Gastrocnemius medialis (tissue), 4 donors: ENCODE data around the gene IL16. TPM values are rescaled to one million over a fixed set of nuclear protein-coding genes. Genes with fewer than 3 reads are reported as not detected.
A peak's percentile ranks its signal among the peaks of the same experiment; 100 is the strongest.

Experiments used
- ATAC-seq, 2 donors: fragments of 150-250 bp; one replicate each; pipeline ENCODE4 v1.9.1; 2016
- DNase-seq, 2 donors: peaks; one replicate each; pipeline ENCODE4 v3.0.0-alpha.2; 2019
- H3K27ac ChIP-seq, 4 donors: fragments of 200-600 bp; sonication (generic); 1 replicate in 1 of 4; 2 replicates in 3 of 4; pipeline ENCODE4 v1.5.1; 2016 to 2018; ENCODE audit warnings: mild to moderate bottlenecking in 2 of 4, moderate library complexity in 1 of 4
- H3K27me3 ChIP-seq, 3 donors: fragments of 200-600 bp; sonication (generic) in 2 of 3; 1 replicate in 1 of 3; 2 replicates in 2 of 3; pipeline versions ENCODE4 v1.5.1 to v1.6.0; 2016 to 2019; ENCODE audit warnings: mild to moderate bottlenecking in 1 of 3, moderate library complexity in 1 of 3
- H3K36me3 ChIP-seq, 2 donors: fragments of 200-600 bp; sonication (generic) in 1 of 2; one replicate each; pipeline ENCODE4 v1.5.1; 2017 to 2018
- H3K4me1 ChIP-seq, 2 donors: fragments of 200-600 bp; sonication (generic) in 1 of 2; one replicate each; pipeline ENCODE4 v1.5.1; 2016 to 2017; ENCODE audit warnings: mild to moderate bottlenecking in 2 of 2
- H3K4me3 ChIP-seq, 4 donors: fragments of 200-600 bp; sonication (generic) in 3 of 4; 1 replicate in 1 of 4; 2 replicates in 3 of 4; pipeline ENCODE4 v1.5.1; 2016 to 2019; ENCODE audit warnings: mild to moderate bottlenecking in 2 of 4
- H3K9me3 ChIP-seq, 3 donors: fragments of 200-600 bp; sonication (generic) in 2 of 3; 1 replicate in 1 of 3; 2 replicates in 2 of 3; pipeline ENCODE4 v1.5.1; 2016 to 2019
- CTCF ChIP-seq, 5 experiments: fragments of 450-650 bp in 3 of 5; fragments of 200-600 bp in 2 of 5; sonication (generic) in 2 of 5; IDR thresholded peaks in 4 of 5; conservative IDR thresholded peaks in 1 of 5; 1 replicate in 4 of 5; 2 replicates in 1 of 5; pipeline ENCODE4 v1.5.1; 2016 to 2019; ENCODE audit warnings: antibody characterized with exemption in 5 of 5, mild to moderate bottlenecking in 3 of 5, moderate library complexity in 3 of 5
- POLR2A ChIP-seq, 2 donors: fragments of 450-650 bp; IDR thresholded peaks; one replicate each; pipeline ENCODE4 v1.6.1; 2017; ENCODE audit warnings: antibody characterized with exemption in 2 of 2, mild to moderate bottlenecking in 2 of 2, moderate library complexity in 2 of 2
- in situ Hi-C, 4 donors: fragments of 200-750 bp; cut with MboI; loops; one replicate each; pipeline versions ENCODE4 v1.15.0 to v1.8.0; 2017; ENCODE audit warnings: low sequenced_read_pairs in 4 of 4
- intact Hi-C: fragments of 100-400 bp; cut with DNase I; formaldehyde crosslinking; loops from one replicate; pipeline ENCODE4 v1.15.1; 2023; ENCODE audit warnings: low total_unique reads
- total RNA-seq, 4 donors: library from RNA; depleted of rRNA; stranded (reverse); fragments of >200 nt; gene quantifications; one replicate each; pipeline versions ENCODE4 v1.1.0 to v1.2.3, GENCODE V29; 2016

IL16 gene
- total RNA-seq, 4 donors from 2014 or later, result 3.3 to 4.5 (median 4.3) TPM

- TF ChIP-seq CTCF (IDR thresholded peaks at IDR 0.05 in 4 of 5, conservative IDR thresholded peaks at IDR 0.05 in 1 of 5) (no peak), POLR2A (IDR thresholded peaks at IDR 0.05) (no peak)
- in situ Hi-C loops, result loop anchor here in 1 of 4 donors (10.0 kb wide), 1 partner anchor 62 kb away; no protein-coding TSS in a partner anchor
- DNase-seq, result no peak
- Histone ChIP-seq H3K4me1 (peaks cover 0 to 6% of the 10 kb centered on the region in 2 donors), H3K9me3 (no peaks in the 10 kb centered on the region), H3K36me3 (no peaks in the 10 kb centered on the region), H3K27ac (no peak overlapping the region), H3K27me3 (no peaks in the 10 kb centered on the region), H3K4me3 (no peak overlapping the region)
- no peak for ATAC-seq
- intact Hi-C loops, result loop anchor here (5.0 kb wide), 1 partner anchor 59 kb away; no protein-coding TSS in a partner anchor
These were observed 139.9 kb downstream of the IL16 start for GRCh38 chr15:81336568-81336967.

DNA sequence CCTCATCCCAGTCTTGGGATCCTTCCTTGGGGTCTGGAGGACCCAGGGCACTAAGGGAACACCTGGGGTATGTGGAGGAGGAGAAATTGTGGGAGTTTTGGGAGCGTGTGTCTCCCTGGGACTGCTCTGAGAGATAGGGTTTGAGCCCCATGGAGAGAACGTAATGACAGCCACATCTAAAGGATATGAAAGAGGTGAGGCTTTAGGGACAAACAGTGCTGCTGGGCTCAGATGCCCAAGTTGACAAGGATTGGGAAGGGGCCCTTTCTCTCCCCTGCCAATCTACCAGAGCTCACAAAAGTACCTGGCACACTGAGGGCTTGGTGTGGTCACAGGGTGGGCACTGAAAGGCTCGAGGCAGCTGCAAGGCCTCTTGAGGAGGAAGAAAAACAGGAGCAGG, 140.6 kb downstream of the IL16 start:
- in situ Hi-C loops (loop anchor here in 1 of 4 donors (10.0 kb wide), 1 partner anchor 62 kb away; no protein-coding TSS in a partner anchor), intact Hi-C loops (loop anchor here (5.0 kb wide), 1 partner anchor 60 kb away; no protein-coding TSS in a partner anchor)
- peaks cover 0 to 6% of the 10 kb centered on the region in 2 donors for H3K4me1 ChIP-seq
- H3K9me3 ChIP-seq, result no peaks in the 10 kb centered on the region
- DNase-seq (no peak), ATAC-seq (no peak)
- H3K4me3 ChIP-seq, result no peak overlapping the region
- H3K27ac ChIP-seq, result no peak overlapping the region
- H3K36me3 ChIP-seq, result no peaks in the 10 kb centered on the region
- TF ChIP-seq POLR2A (IDR thresholded peaks at IDR 0.05) (no peak), CTCF (IDR thresholded peaks at IDR 0.05 in 4 of 5, conservative IDR thresholded peaks at IDR 0.05 in 1 of 5) (no peak)
- no peaks in the 10 kb centered on the region for H3K27me3 ChIP-seq

GRCh38 chr15:81337713-81338157, 141.1 kb downstream of the IL16 start:
- TF ChIP-seq CTCF (IDR thresholded peaks at IDR 0.05 in 4 of 5, conservative IDR thresholded peaks at IDR 0.05 in 1 of 5), result no peak
- no peak for TF ChIP-seq POLR2A (IDR thresholded peaks at IDR 0.05)
- DNase-seq (no peak), ATAC-seq (peak; percentile 13 to 17)
- Histone ChIP-seq H3K27me3 (no peaks in the 10 kb centered on the region), H3K4me3 (no peak overlapping the region), H3K27ac (peak overlapping the region in 3 of 4 donors; percentile 31 to 47 (median 38)), H3K36me3 (no peaks in the 10 kb centered on the region), H3K4me1 (peaks cover 0 to 6% of the 10 kb centered on the region in 2 donors), H3K9me3 (no peaks in the 10 kb centered on the region)
- intact Hi-C loops (loop anchor here (5.0 kb wide), 1 partner anchor 60 kb away; no protein-coding TSS in a partner anchor), in situ Hi-C loops (loop anchor here in 1 of 4 donors (10.0 kb wide), 1 partner anchor 63 kb away; no protein-coding TSS in a partner anchor)

DNA sequence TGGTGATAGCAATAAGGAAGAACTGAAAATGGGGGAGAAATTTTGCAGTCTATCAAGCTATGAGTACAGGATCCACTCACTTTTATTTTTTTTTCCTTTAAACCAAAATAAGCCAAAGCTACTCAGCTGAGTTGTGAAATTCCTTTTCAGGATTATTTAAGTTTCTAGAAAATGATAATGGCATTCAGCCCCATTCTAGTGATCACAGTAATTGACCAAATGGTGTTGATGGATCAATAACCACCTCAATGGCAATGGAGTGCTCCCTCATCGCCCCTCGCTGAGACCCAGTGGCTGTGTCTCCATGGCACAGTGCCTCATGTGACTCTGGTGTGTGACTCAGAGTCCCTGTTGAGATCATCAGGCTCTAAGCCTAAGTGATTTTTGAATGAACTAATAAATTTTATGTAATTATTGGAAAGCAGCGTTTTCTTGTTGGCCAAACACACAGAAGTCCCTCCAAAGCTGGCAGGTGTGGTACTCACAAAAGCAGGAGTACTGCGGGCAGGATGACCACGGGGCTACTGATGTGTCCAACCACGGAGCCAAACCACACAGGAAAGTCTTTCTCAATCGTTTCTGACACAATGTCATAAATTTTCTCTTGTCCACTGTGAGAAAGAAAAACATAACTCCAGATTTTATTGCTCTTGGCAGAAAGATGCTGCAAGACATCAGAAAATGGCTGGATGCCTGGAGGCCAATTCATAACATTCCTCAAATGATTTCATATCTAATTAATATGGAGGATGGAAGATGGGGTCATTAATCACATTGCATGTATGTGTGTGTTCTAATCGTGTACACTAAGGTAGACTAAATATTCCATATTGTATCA, 141.7 kb downstream of the IL16 start:
- peak overlapping the region in 3 of 4 donors; percentile 31 to 47 (median 38) for H3K27ac ChIP-seq
- no peaks in the 10 kb centered on the region for H3K27me3 ChIP-seq
- intact Hi-C loops, result loop anchor here (5.0 kb wide), 1 partner anchor 61 kb away; no protein-coding TSS in a partner anchor
- no peaks in the 10 kb centered on the region for H3K9me3 ChIP-seq
- peaks cover 0 to 6% of the 10 kb centered on the region in 2 donors for H3K4me1 ChIP-seq
- TF ChIP-seq CTCF (IDR thresholded peaks at IDR 0.05 in 4 of 5, conservative IDR thresholded peaks at IDR 0.05 in 1 of 5) (no peak), POLR2A (IDR thresholded peaks at IDR 0.05) (no peak)
- ATAC-seq, result peak; percentile 73 to 80
- in situ Hi-C loops, result loop anchor here in 1 of 4 donors (10.0 kb wide), 1 partner anchor 64 kb away; no protein-coding TSS in a partner anchor
- no peak overlapping the region for H3K4me3 ChIP-seq
- peak; percentile 32 to 63 for DNase-seq
- H3K36me3 ChIP-seq, result no peaks in the 10 kb centered on the region
